ENCODE results near the gene GPER1. TPM values are rescaled to one million over a fixed set of nuclear protein-coding genes. Genes with fewer than 3 reads are reported as not detected.

GPER1 gene
- total and polyA plus RNA-seq, 2 donors (not counting 3 experiments of a cell fraction or from before 2014, with no cell fraction given): 0.77 to 2.3 TPM

DNA sequence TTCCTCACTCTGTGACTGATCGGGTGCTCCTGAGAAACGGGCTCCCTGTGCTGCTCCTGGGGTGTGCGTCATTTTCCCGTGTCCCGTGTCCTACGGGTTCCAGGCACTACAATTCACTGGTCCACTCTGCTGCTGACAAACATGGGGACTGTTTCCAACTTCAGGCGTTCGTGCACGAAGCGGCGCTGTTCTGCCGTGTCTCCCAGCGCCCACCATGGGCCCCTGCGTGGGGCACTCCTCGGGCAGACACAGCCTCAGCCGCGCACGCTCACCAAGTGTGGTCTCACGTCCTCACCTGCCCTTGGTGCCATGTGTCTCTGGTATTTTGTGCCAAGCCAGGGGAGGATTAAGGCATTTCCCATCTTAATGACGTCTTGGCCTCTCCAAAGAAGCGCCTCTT lies 24.6 kb upstream of the GPER1 start:
- Histone ChIP-seq H4K20me1 (replicated peaks; ENCODE audit: control insufficient read depth, extremely low read depth, insufficient read depth, low read length) (no peaks in the 10 kb centered on the region), H3K27ac (ENCODE audit: insufficient read depth, low read depth, low read length) (no peak overlapping the region), H3K4me2 (ENCODE audit: insufficient read depth, low read length) (no peak overlapping the region), H3K9me1 (replicated peaks; ENCODE audit: control insufficient read depth, extremely low read depth, insufficient read depth, low read length) (no peaks in the 10 kb centered on the region), H3K4me1 (ENCODE audit: control insufficient read depth, extremely low read depth, insufficient read depth, low read length) (peaks cover 13% of the 10 kb centered on the region), H3K79me2 (ENCODE audit: control insufficient read depth, insufficient read depth, low read length) (no peaks in the 10 kb centered on the region), H3K27me3 (ENCODE audit: control insufficient read depth in 2 of 2, insufficient read depth in 2 of 2, low read length in 2 of 2) (no peaks in the 10 kb centered on the region), H2AFZ (ENCODE audit: low read depth, low read length) (no peak overlapping the region), H3K4me3 (replicated peaks in 1 of 3; ENCODE audit: insufficient read depth in 1 of 3, low read depth in 1 of 3, low read length in 3 of 3) (no peak overlapping the region), H3K9ac (replicated peaks; ENCODE audit: extremely low read depth, insufficient read depth, low read length) (no peak overlapping the region), H3K9me3 (replicated peaks; ENCODE audit: control insufficient read depth, insufficient read depth, low read length) (no peaks in the 10 kb centered on the region), H3K36me3 (ENCODE audit: control insufficient read depth in 2 of 2, extremely low read depth in 1 of 2, insufficient read depth in 2 of 2, low read length in 2 of 2) (peaks cover 0 to 2% of the 10 kb centered on the region in 2 experiments)
- no peak for DNase-seq (ENCODE audit: low read depth, low spot score)
- intact Hi-C loops (cut with micrococcal nuclease): loop anchor here (5.0 kb wide), 1 partner anchor 156 kb away; no protein-coding TSS in a partner anchor
- no TSS peak for BruUV-seq (replicated peaks)
- POLR2A ChIA-PET: no interaction called here
- CTCF ChIA-PET: no interaction called here
- FAIRE-seq: no peak
- dilution Hi-C loops (cut with MboI; ENCODE audit: extremely low pct_ligation_motif_present, low sequenced_read_pairs): no loop called here
- TF ChIP-seq, protein P1, sequence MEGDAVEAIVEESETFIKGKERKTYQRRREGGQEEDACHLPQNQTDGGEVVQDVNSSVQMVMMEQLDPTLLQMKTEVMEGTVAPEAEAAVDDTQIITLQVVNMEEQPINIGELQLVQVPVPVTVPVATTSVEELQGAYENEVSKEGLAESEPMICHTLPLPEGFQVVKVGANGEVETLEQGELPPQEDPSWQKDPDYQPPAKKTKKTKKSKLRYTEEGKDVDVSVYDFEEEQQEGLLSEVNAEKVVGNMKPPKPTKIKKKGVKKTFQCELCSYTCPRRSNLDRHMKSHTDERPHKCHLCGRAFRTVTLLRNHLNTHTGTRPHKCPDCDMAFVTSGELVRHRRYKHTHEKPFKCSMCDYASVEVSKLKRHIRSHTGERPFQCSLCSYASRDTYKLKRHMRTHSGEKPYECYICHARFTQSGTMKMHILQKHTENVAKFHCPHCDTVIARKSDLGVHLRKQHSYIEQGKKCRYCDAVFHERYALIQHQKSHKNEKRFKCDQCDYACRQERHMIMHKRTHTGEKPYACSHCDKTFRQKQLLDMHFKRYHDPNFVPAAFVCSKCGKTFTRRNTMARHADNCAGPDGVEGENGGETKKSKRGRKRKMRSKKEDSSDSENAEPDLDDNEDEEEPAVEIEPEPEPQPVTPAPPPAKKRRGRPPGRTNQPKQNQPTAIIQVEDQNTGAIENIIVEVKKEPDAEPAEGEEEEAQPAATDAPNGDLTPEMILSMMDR (IDR thresholded peaks at IDR 0.05; ENCODE audit: extremely low read depth in 1 of 2, insufficient read depth in 1 of 2, low read depth in 1 of 2, low read length in 2 of 2): no peak
- TF ChIP-seq POLR2A (IDR thresholded peaks at IDR 0.05; ENCODE audit: low read depth, low read length) (no peak), GATA2 (IDR thresholded peaks at IDR 0.05; ENCODE audit: insufficient read depth, insufficient read length, low read depth, low read length) (no peak), MYC (IDR thresholded peaks at IDR 0.05; ENCODE audit: low read depth, low read length) (no peak), POLR2AphosphoS5 (IDR thresholded peaks at IDR 0.05; ENCODE audit: insufficient read depth, low read depth, low read length) (no peak), EZH2 (IDR thresholded peaks at IDR 0.05; ENCODE audit: borderline replicate concordance, low read depth, low read length, severe bottlenecking) (no peak), FOS (IDR thresholded peaks at IDR 0.05; ENCODE audit: borderline replicate concordance, insufficient read depth, low read length) (no peak), JUN (IDR thresholded peaks at IDR 0.05; ENCODE audit: borderline replicate concordance, insufficient read depth, insufficient read length, low read depth) (no peak)
- TF ChIP-seq, protein P2, sequence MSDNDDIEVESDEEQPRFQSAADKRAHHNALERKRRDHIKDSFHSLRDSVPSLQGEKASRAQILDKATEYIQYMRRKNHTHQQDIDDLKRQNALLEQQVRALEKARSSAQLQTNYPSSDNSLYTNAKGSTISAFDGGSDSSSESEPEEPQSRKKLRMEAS (IDR thresholded peaks at IDR 0.05; ENCODE audit: insufficient read depth, insufficient read length): no peak
